Heart right ventricle (tissue), 16 donors: ENCODE data around the gene ALG12. TPM values are rescaled to one million over a fixed set of nuclear protein-coding genes. Genes with fewer than 3 reads are reported as not detected.

Source experiments
- ATAC-seq, 8 donors: fragments of 200-7000 bp; cut with Tn5 transposase; one replicate each; pipeline ENCODE4 v1.9.1; 2020; ENCODE audit warnings: mild to moderate bottlenecking in 8 of 8, moderate library complexity in 8 of 8, moderate number of reproducible peaks in 1 of 8
- DNase-seq, 2 donors: peaks; one replicate each; pipeline ENCODE4 v3.0.0-alpha.2; 2020
- H3K27ac ChIP-seq, 10 donors: fragments of 200-600 bp; sonication (generic) in 2 of 10; one replicate each; pipeline versions ENCODE4 v1.5.0 to v1.8.0; 2020 to 2022; ENCODE audit warnings: mild to moderate bottlenecking in 3 of 10
- H3K27me3 ChIP-seq, 7 donors: fragments of 200-600 bp; one replicate each; pipeline ENCODE4 v1.8.0; 2021 to 2022; ENCODE audit warnings: mild to moderate bottlenecking in 2 of 7
- H3K36me3 ChIP-seq, 9 donors: fragments of 200-600 bp; sonication (generic) in 1 of 9; one replicate each; pipeline versions ENCODE4 v1.5.0 to v1.8.0; 2020 to 2022; ENCODE audit warnings: mild to moderate bottlenecking in 2 of 9
- H3K4me1 ChIP-seq, 9 donors: fragments of 200-600 bp; sonication (generic) in 1 of 9; one replicate each; pipeline versions ENCODE4 v1.5.0 to v1.8.0; 2020 to 2022; ENCODE audit warnings: mild to moderate bottlenecking in 4 of 9
- H3K4me3 ChIP-seq, 10 donors: fragments of 200-600 bp; sonication (generic) in 2 of 10; one replicate each; pipeline versions ENCODE4 v1.5.0 to v1.8.0; 2020 to 2022; ENCODE audit warnings: mild to moderate bottlenecking in 7 of 10, moderate library complexity in 2 of 10
- H3K9me3 ChIP-seq, 11 donors: fragments of 200-600 bp in 10 of 11; sonication (generic) in 2 of 11; one replicate each; pipeline versions ENCODE4 v1.5.0 to v1.8.0; 2013 to 2022; ENCODE audit warnings: mild to moderate bottlenecking in 2 of 11, control low read depth in 1 of 11, moderate library complexity in 1 of 11
- CTCF ChIP-seq, 9 donors: fragments of 200-600 bp; sonication (generic) in 2 of 9; IDR thresholded peaks; one replicate each; pipeline versions ENCODE4 v1.5.0 to v1.8.0; 2021 to 2022; ENCODE audit warnings: antibody characterized with exemption in 9 of 9, mild to moderate bottlenecking in 5 of 9, moderate library complexity in 1 of 9
- WGBS, 2 donors: extraction: QIAGEN DNeasy Blood & Tissue Kit; methylation state at CpG; one replicate each; pipeline ENCODE4 v1.1.7; 2013; ENCODE audit warnings: inconsistent platforms in 1 of 2; 5-methylcytosine and 5-hydroxymethylcytosine counted together
- intact Hi-C, 10 donors: fragments of 100-400 bp; cut with DNase I; formaldehyde crosslinking; loops; one replicate each; pipeline versions ENCODE4 v1.11.1 to v1.14.2; 2022
- polyA plus RNA-seq, 2 donors: library from polyadenylated mRNA; stranded (reverse); fragments of 200-250 nt; gene quantifications; one replicate each; pipeline ENCODE4 v1.2.3, GENCODE V29; 2013
- total RNA-seq, 10 donors: library from RNA; stranded (reverse); fragmentation: NEBNext Ultra II Directional in 3 of 10; extraction: Animal tissue kit (Norgen Biotek cat#: 25700) in 3 of 10; gene quantifications; one replicate each; pipeline versions ENCODE4 v1.2.1 to v1.2.4, GENCODE V29; 2021 to 2023
- donor health status: Arrhythmogenic right ventricular cardiomyopathy.
- donor health status: ischemic (EF 13 %, LVEDD 7.1; RV severe dilation, severe dysfunction).
- donor health status: healthy with polysubstance abuse.
- donor health status: DM: no; HTN: yes; CAD: no.
- donor health status: DM: no; HTN: no; CAD: no.
- donor health status: ischemic (EF 25% LVEDD 6.9; RV normal size, moderate dysfunction).
- donor health status: ischemic (EF 25% LVEDD 5.7; RV mildly dilated, moderate dysfunction).
- donor health status: healthy.
- donor health status: DM: yes; HTN: yes; CAD: no.
- donor health status: Ischemic cardiomyopathy.
- donor health status: ischemic (EF 35%, LVEDD 5.7; RV mildly dilated, moderate dysfunction).
- donor health status: nonischemic (EF 11% LVEDD 7.7; RV severe dilation, severe dysfunction).
- donor health status: DM: yes; HTN: yes; CAD: no.
- donor health status: PGD.
- donor health status: ischemic (EF 29% LVEDD 5.4; RV normal size, mild dysfunction).
- donor health status: nonischemic (EF 23%, LVEDD 6.1; RV moderate dilation, normal function).

The ALG12 gene
- total and polyA plus RNA-seq, 12 donors, result 9.6 to 19.8 (median 14.1) TPM

DNA sequence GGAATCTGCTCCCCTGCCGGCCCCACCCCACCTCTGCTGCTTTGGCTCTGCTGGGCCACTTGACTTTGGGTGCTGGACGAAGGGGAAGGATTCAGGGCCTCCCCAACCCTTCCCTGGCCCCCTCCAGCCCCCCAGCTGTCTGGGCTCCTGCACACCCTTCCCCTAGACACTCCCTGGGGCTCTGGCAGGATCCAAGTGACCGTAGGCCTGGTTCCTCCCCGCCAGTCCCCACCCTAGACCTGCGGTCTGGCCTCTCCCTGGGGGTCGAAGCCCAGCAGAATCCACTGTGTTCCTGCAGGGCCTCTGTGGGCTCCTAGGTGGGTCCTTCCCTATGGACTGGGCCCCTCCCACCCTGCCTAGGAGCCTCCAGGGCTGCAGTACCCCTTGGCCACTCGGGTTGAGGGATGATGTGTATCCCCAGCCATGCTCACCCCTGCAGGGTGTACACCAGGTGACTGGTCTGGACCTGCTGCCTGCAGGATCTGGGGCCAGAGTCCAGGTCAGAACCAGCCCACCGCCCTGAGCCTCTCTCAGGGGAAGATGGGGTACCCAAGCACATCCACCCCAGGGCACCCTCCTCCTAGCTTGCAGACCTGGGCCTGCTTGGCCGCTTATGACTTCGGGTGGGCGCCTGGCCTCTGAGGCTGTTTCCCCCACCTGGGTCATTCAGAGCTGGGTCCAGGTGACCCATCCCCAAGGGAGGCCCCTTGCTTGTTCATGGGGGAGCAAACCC lies 48.0 kb upstream of the ALG12 start:
- WGBS, 2 donors, result 75 to 76% methylated on average over 11 of the region's 11 CpGs
- DNase-seq, result peak in 1 of 2 donors; percentile 9
- TF ChIP-seq CTCF (IDR thresholded peaks at IDR 0.05), result no peak
- Histone ChIP-seq H3K4me3 (no peak overlapping the region), H3K4me1 (peaks cover 44 to 86% (median 75%) of the 10 kb centered on the region in 9 donors), H3K9me3 (no peaks in the 10 kb centered on the region), H3K27me3 (no peaks in the 10 kb centered on the region), H3K27ac (peak overlapping the region in 9 of 10 donors; percentile 71 to 99 (median 98)), H3K36me3 (peaks cover 0 to 44% (median 17%) of the 10 kb centered on the region in 9 donors)
- ATAC-seq, result no peak
- intact Hi-C loops, result loop anchor here in 1 of 10 donors (5.0 kb wide), 1 partner anchor 34 kb away; no protein-coding TSS in a partner anchor

DNA sequence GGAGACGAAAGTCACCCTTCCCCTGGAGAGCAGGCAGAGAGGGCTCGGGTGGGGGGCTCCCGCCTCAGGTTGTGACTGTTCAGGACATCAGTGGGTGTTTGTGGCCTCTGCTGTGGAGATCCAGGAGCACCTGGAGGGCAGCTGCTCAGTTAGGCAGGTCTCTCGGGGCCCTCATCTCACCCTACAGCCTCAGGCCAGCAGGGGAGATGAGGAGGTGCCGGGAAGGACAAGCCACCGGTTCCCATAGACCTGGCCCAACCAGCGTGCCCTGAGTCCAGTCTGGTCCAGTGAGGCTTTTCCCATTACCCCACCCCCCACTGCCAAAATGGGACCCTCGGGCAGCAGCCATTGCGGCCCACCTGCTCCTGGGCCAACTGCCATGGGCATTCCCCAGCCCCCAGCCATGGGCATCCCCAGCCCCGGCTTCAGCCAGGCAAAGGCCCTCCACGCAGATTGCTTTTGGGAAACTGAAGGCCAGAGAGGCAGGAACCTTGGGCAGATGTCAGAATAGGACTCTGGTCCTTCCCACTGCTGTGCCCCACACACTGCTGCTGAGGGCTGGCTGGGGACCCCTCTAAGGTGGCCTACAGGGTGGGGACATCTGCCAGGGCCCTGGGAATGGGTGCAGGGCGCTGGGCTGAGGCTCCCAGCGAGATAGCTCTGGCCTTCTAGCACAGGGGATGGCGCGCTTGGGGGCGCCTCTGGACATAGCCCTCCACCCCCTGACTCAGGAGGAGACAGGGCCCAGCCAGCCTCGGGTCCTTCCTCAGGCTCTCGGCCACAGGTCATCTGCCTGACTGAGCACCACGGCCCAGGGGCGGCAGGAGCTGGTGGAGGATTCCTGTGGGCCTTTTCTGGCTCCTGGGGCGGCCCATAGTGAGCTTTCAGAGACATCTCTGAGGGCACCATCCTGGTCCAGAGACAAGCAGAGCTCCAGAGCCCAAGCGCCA lies 47.1 kb upstream of the ALG12 start:
- Histone ChIP-seq H3K27me3 (no peaks in the 10 kb centered on the region), H3K36me3 (peaks cover 0 to 45% (median 17%) of the 10 kb centered on the region in 9 donors), H3K4me1 (peaks cover 44 to 77% (median 67%) of the 10 kb centered on the region in 9 donors), H3K9me3 (no peaks in the 10 kb centered on the region), H3K27ac (peak overlapping the region in 9 of 10 donors; percentile 71 to 99 (median 98)), H3K4me3 (peak overlapping the region in 2 of 10 donors; percentile 88 to 97)
- no peak for TF ChIP-seq CTCF (IDR thresholded peaks at IDR 0.05)
- intact Hi-C loops, result loop anchor here in 1 of 10 donors (5.0 kb wide), 1 partner anchor 33 kb away; no protein-coding TSS in a partner anchor
- DNase-seq (peak in 1 of 2 donors; percentile 22), ATAC-seq (no peak)
- WGBS, 2 donors, result 82 to 84% methylated on average over 22 of the region's 22 CpGs

- Histone ChIP-seq H3K27ac (peak overlapping the region in 9 of 10 donors; percentile 49 to 99 (median 98)), H3K4me1 (peaks cover 49 to 78% (median 70%) of the 10 kb centered on the region in 9 donors), H3K4me3 (peak overlapping the region in 8 of 10 donors; percentile 82 to 97 (median 92)), H3K27me3 (no peaks in the 10 kb centered on the region), H3K36me3 (peaks cover 0 to 45% (median 17%) of the 10 kb centered on the region in 9 donors), H3K9me3 (no peaks in the 10 kb centered on the region)
- whole genome bisulfite sequencing, 2 donors, result 43 to 53% methylated on average over 19 of the region's 19 CpGs
- DNase-seq, result peak; percentile 9 to 17
- TF ChIP-seq CTCF (IDR thresholded peaks at IDR 0.05), result no peak
- intact Hi-C loops, result loop anchor here in 1 of 10 donors (5.0 kb wide), 1 partner anchor 32 kb away; no protein-coding TSS in a partner anchor
- ATAC-seq, result no peak
Observed at GRCh38 chr22:49964136-49965090, 46.2 kb upstream of the ALG12 start.
